Breast epithelium (tissue), 3 donors: ENCODE results near the gene SMARCAL1.

ENCODE experiments used
- CTCF ChIP-seq, 3 donors: fragments of 450-650 bp; IDR thresholded peaks; one replicate each; pipeline ENCODE4 v1.5.1; 2016 to 2017; ENCODE audit warnings: antibody characterized with exemption in 3 of 3, mild to moderate bottlenecking in 3 of 3, moderate library complexity in 3 of 3
- POLR2A ChIP-seq: fragments of 450-650 bp; IDR thresholded peaks from one replicate; pipeline ENCODE4 v1.6.1; 2016; ENCODE audit warnings: antibody characterized with exemption, mild to moderate bottlenecking, moderate library complexity

DNA sequence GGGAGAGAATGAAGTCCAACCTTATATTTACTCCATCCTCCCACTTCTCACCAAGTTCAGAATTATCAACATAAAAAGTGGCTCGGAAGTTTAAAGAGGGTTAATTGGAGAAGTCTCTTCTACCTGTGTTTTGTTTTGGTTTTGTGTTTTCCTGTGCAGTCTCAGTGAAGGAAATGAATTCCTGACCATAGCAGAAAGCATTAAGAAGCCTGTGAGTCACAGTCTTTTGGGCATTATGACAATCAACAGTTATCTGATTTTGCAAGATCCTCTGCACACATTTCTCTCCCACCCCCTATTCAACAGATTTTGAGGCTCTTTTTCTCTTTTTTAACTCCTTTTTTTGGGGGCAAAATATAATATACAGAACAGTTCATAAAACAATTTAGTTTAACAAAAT is 77.8 kb downstream of the SMARCAL1 start:
- TF ChIP-seq CTCF (IDR thresholded peaks at IDR 0.05) (no peak), POLR2A (no peak)
